Epidermal melanocyte (primary cell): Measurements from ENCODE around the gene VSTM2B.
A peak's percentile ranks its signal among the peaks of the same experiment; 100 is the strongest.

Experiments
- DNase-seq: peaks from one replicate; pipeline ENCODE4 v3.0.0; 2011; ENCODE audit warnings: low spot score; ENCODE audit not compliant: insufficient read length

Gene VSTM2B

GRCh38 chr19:29515233-29515619 lies 10.6 kb upstream of the VSTM2B start:
- no peak for DNase-seq

DNA sequence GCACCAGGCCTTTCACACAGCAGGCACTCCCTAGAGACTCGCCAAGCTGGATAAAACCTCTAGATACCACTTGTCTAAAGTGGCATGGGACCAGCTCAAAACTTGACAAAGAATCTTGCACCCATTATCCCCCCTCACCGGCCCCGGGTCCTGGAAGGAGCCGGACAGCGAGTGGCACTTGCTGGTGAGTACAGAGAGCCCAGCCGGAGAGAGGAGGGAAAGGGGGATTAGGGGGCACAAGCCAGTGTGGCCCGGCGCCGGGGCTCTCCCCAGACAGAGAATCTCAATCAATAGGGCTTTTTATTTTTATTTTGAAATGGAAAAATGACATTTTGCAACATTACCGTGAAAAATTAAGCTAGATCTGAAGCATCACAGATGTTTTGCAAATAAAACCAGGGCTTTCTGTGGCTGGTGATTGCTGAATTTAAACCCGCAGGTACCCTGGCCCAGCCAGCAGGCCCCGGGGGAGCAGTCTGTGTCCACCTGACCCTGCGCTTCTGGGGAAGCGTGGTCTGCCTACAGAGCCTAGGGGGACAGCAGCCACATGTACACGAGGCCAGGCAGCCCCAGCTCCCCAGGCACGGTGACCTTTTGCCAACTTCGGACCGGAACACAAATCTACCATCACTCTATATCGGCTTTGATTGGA lies 10.0 kb upstream of the VSTM2B start:
- no peak for DNase-seq

DNA sequence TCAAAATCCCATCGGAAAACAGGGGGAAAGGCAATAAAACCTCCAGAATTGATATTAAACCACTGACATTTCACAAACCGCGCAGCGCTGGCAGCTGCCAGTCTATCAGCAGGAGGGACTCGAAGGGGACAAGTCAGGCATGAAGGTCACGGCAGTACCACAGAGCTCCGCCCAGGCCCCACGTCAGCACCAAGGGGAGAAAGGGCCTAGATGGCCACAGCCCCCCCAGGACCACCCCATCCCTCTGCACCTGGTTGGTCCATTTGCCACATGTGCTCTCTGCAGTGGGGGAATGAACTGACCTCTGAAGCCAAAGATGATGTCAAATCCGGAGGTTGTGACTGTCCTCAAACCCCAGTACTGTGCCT lies 9.5 kb upstream of the VSTM2B start:
- DNase-seq, result no peak

DNA sequence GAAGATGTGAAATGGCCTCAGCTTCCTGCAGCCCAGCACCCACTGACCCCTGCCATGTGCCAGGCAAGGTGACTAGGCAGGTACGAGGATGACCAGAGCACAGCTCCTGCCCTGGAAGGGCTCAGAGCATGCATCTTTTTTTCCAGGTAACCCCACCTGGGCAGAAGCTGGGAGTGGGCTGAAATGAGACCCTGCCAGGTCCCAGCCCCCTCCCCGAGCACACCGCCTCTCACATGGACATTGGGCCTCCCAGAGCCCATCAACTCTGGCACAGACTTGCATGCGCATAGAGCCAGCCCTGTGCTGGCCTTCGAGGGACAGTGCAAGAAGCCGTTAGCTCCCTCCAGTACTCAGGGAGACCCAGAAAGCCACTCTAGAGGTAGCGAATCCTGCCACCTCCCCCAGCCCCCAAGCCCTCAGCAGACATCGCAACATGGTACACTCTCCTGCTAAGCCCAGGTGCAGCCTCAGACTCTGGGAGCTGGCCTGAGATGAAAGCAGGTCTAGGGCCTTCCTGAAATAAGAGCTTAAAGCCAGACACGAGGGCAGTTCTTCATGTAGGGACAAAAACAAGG lies 8.9 kb upstream of the VSTM2B start:
- no peak for DNase-seq

DNA sequence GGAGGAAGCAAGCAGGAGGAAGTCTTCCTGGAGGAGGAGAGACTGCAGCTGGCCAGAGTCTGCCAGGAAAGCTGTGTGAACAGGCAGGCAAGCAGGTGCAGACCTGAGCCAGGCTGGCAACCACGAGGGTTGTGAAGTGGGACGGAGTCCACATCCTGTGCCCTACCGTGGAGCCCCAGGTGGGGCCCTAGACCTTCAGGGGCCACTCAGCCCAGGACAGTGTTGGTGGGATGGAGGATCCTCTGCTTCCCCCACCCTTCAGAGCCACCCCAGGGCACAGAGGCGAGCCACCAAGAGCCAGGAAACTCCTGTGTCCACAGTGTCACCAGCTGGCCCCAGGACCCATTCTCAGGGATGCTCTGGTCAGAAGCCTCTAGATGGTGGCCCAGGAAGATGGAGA lies 8.4 kb upstream of the VSTM2B start:
- DNase-seq, result no peak

DNA sequence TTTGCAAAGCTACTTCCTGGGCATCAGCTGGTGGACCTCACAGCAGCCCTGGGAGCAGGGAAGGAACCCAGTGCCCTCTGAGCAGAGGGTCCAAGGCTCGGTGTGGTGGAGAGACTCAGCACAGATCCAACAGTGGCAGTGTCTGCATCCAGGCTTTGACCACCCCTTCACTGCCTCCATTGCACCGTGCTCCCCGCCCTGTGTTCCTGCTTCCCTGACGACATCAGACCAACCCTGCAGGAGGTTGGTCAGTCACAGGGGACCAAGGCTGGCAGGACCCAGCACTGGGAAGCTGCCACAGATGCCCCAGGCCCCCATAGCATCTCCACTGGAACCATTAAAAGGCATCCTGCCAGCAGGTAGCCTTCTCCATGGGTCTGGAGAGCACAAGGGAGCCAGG lies 7.8 kb upstream of the VSTM2B start:
- no peak for DNase-seq

GRCh38 chr19:29519146-29519545 lies 6.6 kb upstream of the VSTM2B start:
- no peak for DNase-seq

- no peak for DNase-seq
These were observed 5.9 kb upstream of the VSTM2B start for GRCh38 chr19:29519931-29520330.

- no peak for DNase-seq
These were observed 5.4 kb upstream of the VSTM2B start for GRCh38 chr19:29520390-29520789.

DNA sequence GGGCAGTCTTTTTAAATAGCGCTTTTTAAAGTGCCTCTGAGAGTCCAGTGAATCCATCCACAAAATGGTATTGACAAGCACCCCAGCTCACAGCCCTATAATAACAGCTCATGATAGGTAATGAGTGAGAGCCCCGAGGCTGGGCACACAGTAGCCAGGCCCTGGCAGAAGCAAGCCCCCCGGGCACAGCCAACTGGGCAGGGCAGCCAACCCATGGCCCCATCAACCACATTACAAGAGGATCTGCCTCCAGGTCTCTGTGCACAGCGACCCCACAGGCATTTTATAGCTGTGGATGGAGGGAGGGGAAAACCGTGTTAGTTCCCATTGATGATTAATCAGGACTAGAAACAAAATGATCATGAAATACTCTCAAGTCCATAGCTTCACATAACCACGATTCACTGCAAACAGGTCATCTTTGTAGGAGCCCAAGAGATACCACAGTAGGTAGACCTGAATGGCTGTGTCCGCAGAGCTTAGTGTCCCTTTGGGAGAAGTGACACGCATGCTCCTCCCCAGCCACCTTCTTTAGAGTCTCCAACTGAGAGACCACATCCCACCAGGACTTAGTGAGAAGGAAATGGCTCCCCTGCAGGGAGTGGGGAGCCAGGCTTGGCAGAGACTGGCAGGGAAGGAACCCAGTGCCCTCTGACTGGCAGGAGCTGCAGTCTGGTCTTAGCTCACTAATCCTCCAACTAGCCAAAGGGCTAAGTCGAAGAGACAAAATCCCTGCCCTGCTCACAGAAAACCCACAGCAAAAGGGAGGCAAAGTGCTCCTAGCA lies 4.3 kb upstream of the VSTM2B start:
- DNase-seq, result no peak

GRCh38 chr19:29523568-29523967 lies 2.2 kb upstream of the VSTM2B start:
- no peak for DNase-seq

- no peak for DNase-seq
These were observed 1.4 kb upstream of the VSTM2B start for GRCh38 chr19:29524201-29524911.

GRCh38 chr19:29524912-29525831 lies 622 bp upstream of the VSTM2B start:
- DNase-seq, result no peak

DNA sequence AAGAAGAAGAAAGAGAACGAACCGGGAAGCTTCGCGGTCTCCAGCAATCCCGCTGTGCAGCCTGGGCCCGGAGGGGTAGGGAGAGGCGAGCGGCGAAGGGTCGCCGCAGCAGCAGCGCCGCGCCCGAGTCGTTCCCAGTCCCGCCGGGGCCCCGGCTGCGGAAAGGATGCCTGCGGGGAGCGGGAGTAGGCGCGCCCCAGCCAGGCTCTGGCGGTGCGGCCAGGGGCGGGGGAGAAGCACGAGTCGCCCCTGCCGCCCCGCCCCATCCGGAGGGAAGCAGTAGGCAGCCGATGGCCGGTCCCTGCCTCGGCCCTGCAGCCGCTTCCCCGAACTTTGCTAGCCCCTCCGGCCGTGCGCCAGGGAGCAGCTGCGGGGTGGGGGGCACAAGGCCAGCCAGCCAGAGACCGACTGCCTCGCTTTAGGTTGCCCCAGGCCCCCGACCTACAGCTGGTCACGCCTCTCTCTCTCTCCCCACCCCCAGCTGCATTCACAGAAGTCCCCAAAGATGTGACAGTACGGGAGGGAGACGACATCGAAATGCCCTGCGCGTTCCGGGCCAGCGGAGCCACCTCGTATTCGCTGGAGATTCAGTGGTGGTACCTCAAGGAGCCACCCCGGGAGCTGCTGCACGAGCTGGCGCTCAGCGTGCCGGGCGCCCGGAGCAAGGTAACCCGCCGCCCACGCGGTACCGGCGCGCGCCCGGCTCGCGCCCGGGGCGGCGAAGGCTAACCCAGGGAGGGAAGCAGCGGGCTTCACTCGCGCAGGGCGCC lies 1.1 kb downstream of the VSTM2B start:
- DNase-seq, result no peak

DNA sequence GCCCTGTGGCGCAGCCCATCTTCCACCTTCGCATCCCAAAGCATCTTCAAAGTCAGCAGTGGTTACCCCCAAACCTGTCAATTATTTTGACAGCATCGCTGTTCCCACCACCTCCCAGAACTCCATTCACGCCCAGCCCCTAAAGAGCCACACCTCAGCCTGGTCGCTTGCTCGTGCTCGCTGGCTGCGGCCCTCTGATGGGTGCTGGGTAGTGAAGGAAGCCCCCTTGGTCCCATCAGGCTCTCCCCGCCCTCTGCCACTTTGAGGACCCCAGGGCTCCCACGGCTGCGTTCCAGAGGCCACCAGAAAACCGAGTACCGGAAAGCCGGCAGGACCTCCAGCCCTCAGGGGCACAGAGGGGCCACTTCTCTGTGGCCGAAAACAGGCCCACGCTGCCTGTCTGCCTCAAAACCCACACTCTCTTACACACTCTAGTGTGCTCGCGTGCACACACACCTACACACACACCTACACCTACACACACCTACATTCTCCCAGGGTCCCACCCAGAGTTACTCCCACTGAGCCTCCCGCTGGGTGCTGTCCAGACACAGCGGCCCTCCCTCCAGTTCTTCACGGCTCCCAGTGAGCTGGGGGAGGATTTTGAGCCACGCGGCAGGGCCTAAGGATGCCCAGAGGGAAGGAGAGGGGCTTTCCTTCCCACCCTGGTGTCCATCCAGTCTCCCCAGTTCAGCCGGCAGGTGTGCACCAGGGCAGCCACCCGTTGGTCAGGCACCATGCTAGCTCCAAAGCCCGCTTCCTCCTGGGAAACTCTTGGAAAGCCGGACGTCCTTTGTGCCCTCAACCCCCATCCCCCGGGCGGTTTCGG lies 1.9 kb downstream of the VSTM2B start:
- no peak for DNase-seq

DNA sequence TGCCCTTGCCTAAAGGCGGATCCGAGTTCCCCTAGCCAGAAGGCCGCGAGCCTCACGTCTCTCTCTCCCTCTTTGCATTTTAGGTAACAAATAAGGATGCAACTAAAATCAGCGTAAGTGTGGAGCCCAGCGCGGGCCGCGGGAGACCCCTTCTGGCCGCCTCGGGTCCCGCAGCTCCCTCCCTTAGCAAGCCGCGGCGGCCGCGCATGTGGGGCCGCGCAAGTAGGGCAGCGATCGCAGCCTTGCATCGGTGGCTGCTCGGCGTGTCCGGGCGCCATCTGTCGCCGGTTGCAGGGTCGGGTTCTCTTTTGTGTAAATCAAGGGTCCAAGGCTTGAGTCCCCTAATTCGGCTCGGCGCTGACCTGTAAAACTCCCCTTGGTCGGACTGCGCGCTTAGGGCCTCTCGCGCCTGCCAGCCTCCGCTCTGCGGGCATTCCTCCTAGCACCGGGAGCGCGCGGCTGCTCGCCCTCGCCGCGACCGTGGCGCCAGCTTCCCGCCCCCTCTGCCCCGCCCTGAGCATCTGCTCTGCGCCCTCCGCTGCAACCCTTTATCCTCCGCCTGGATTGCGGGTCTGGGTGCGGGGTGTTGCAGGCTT lies 2.7 kb downstream of the VSTM2B start:
- DNase-seq, result peak; percentile 86

DNA sequence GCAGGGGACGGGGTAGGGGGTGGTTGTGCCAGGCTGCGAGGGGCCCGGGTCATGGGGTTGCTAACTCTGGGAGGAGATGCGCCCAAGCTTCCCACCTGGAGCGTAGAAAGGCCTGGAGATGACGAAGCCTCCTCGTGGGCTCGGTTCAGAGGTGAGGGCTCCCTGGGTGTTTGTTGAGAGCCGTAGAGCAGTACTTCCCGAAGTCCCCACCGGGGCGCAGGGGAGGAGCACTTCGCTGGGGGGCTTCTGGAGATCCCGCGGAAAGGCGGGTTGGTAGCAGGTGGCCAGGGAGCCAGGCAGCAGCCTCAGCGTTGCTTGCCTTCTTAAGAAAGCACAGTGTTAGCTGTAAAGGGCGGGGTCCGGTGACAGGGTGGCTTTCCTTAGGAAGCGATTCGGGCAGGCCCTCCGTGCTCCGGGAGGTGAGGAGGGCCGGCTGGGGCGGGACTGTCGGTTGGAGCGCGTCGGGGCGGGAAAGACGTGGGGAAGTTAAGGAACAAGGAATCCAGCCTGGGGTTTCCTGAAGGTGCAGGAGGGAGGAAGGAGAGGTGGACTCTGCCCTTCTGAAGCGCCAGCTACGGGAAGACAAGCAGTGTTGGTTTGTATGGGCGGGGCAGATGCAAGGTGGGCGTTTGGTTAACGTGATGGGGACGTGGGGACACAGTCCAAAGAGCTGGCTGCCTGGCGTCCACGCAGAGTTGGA lies 3.3 kb downstream of the VSTM2B start:
- DNase-seq, result no peak
